Endothelial cell of umbilical vein (primary cell): Measurements from ENCODE around the gene C19orf33.

Experiments used
- CTCF ChIP-seq, 2 donors: IDR thresholded peaks; 1 replicate in 1 of 2; 2 replicates in 1 of 2; pipeline ENCODE4 v1.5.1; 2011; ENCODE audit warnings: low read length in 2 of 2, mild to moderate bottlenecking in 2 of 2, moderate library complexity in 2 of 2, control low read depth in 1 of 2, inconsistent platforms in 1 of 2, low read depth in 1 of 2; ENCODE audit not compliant: insufficient read depth in 1 of 2; ENCODE audit errors: extremely low read depth in 1 of 2
- EZH2 ChIP-seq: IDR thresholded peaks from 2 replicates; pipeline ENCODE4 v1.6.1; 2012; ENCODE audit warnings: borderline replicate concordance, low read depth, mild to moderate bottlenecking, moderate library complexity, low read length, inconsistent platforms; ENCODE audit not compliant: severe bottlenecking
- MAX ChIP-seq: IDR thresholded peaks from 2 replicates; pipeline ENCODE4 v1.6.1; 2011; ENCODE audit not compliant: insufficient read depth, insufficient read length
- POLR2A ChIP-seq: IDR thresholded peaks from 2 replicates; pipeline ENCODE4 v1.6.1; 2012; ENCODE audit warnings: low read depth, mild to moderate bottlenecking, control low read depth, low read length
- POLR2AphosphoS5 ChIP-seq: IDR thresholded peaks from 2 replicates; pipeline ENCODE4 v1.6.1; 2012; ENCODE audit warnings: low read depth, mild to moderate bottlenecking, control low read depth, low read length, moderate library complexity; ENCODE audit not compliant: insufficient read depth

- TF ChIP-seq CTCF (IDR thresholded peaks at IDR 0.05; ENCODE audit: extremely low read depth in 1 of 2, insufficient read depth in 1 of 2, low read depth in 1 of 2, low read length in 2 of 2) (no peak), MAX (no peak), EZH2 (no peak), POLR2A (no peak), POLR2AphosphoS5 (no peak)
These were observed 22.1 kb upstream of the C19orf33 start for GRCh38 chr19:38281811-38282566.
